ENCODE measurements around the gene ZNF148.

- no peak for TF ChIP-seq CTCF (IDR thresholded peaks at IDR 0.05)
- TF ChIP-seq POLR2AphosphoS5 (IDR thresholded peaks at IDR 0.05), result no peak
These were observed 187.6 kb downstream of the ZNF148 start for GRCh38 chr3:125187599-125187910.
